Peyer's patch (tissue), 4 donors: ENCODE measurements around the gene CD34.

Experiments
- POLR2A ChIP-seq, 2 donors: fragments of 450-650 bp; IDR thresholded peaks; one replicate each; pipeline ENCODE4 v1.5.1; 2017; ENCODE audit warnings: antibody characterized with exemption in 2 of 2, mild to moderate bottlenecking in 2 of 2, moderate library complexity in 2 of 2
- TF ChIP-seq, protein P1 (sequence below), 6 experiments: fragments of 450-650 bp in 4 of 6; fragments of 200-600 bp in 2 of 6; sonication (generic) in 1 of 6; IDR thresholded peaks; one replicate each; pipeline ENCODE4 v1.5.1; 2017 to 2019; ENCODE audit warnings: antibody characterized with exemption in 6 of 6, mild to moderate bottlenecking in 3 of 6, moderate library complexity in 1 of 6

DNA sequence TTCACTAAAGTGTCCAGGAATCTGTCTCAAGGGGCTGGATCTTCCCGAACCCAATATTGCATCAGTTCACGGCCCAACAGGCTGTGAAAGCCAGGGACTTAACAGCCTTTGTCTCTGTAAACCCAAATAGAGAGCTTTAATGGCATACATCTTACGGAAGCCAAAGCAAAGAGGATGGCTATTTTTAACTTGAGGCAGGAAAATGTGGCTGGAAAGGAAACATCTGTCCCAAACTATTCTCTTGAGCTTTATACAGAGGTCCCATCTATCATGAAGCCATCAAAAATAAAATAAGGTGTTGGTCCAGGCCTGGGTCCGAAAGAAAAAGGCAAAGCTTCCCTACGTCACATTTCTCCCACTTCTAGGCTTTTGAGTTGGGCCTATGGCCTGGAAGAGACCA, 7.7 kb upstream of the CD34 start:
- TF ChIP-seq, protein P1, sequence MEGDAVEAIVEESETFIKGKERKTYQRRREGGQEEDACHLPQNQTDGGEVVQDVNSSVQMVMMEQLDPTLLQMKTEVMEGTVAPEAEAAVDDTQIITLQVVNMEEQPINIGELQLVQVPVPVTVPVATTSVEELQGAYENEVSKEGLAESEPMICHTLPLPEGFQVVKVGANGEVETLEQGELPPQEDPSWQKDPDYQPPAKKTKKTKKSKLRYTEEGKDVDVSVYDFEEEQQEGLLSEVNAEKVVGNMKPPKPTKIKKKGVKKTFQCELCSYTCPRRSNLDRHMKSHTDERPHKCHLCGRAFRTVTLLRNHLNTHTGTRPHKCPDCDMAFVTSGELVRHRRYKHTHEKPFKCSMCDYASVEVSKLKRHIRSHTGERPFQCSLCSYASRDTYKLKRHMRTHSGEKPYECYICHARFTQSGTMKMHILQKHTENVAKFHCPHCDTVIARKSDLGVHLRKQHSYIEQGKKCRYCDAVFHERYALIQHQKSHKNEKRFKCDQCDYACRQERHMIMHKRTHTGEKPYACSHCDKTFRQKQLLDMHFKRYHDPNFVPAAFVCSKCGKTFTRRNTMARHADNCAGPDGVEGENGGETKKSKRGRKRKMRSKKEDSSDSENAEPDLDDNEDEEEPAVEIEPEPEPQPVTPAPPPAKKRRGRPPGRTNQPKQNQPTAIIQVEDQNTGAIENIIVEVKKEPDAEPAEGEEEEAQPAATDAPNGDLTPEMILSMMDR (IDR thresholded peaks at IDR 0.05), result no peak
- no peak for TF ChIP-seq POLR2A (IDR thresholded peaks at IDR 0.05)
